ENCODE results near the gene STX11. TPM values are rescaled to one million over a fixed set of nuclear protein-coding genes. Genes with fewer than 3 reads are reported as not detected.

Gene STX11
- total and polyA plus RNA-seq, 2 of the 13 experiments (the other 11 are each of a cell fraction or from before 2014, with no cell fraction given) = 0.03 TPM; not detected in 1

GRCh38 chr6:144215932-144216667, 65.8 kb downstream of the STX11 start (continued):
- TF ChIP-seq CHCHD3 (CRISPR knock-in tag; IDR thresholded peaks at IDR 0.05) = no peak
- peak; percentile 73; the same call in 1 of the 2 replicates for TF ChIP-seq KLF11 (CRISPR knock-in tag; IDR thresholded peaks at IDR 0.05)
- TF ChIP-seq, protein P1, sequence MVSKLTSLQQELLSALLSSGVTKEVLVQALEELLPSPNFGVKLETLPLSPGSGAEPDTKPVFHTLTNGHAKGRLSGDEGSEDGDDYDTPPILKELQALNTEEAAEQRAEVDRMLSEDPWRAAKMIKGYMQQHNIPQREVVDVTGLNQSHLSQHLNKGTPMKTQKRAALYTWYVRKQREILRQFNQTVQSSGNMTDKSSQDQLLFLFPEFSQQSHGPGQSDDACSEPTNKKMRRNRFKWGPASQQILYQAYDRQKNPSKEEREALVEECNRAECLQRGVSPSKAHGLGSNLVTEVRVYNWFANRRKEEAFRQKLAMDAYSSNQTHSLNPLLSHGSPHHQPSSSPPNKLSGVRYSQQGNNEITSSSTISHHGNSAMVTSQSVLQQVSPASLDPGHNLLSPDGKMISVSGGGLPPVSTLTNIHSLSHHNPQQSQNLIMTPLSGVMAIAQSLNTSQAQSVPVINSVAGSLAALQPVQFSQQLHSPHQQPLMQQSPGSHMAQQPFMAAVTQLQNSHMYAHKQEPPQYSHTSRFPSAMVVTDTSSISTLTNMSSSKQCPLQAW (CRISPR knock-in tag; IDR thresholded peaks at IDR 0.05) = peak; percentile 93
- no peak for TF ChIP-seq ATAD3A (CRISPR knock-in tag; IDR thresholded peaks at IDR 0.05)
- TF ChIP-seq FOSL2 (CRISPR knock-in tag; IDR thresholded peaks at IDR 0.05) = peak; percentile 54
- TF ChIP-seq CENPX (CRISPR knock-in tag; IDR thresholded peaks at IDR 0.05) = no peak
- TF ChIP-seq, protein P2, sequence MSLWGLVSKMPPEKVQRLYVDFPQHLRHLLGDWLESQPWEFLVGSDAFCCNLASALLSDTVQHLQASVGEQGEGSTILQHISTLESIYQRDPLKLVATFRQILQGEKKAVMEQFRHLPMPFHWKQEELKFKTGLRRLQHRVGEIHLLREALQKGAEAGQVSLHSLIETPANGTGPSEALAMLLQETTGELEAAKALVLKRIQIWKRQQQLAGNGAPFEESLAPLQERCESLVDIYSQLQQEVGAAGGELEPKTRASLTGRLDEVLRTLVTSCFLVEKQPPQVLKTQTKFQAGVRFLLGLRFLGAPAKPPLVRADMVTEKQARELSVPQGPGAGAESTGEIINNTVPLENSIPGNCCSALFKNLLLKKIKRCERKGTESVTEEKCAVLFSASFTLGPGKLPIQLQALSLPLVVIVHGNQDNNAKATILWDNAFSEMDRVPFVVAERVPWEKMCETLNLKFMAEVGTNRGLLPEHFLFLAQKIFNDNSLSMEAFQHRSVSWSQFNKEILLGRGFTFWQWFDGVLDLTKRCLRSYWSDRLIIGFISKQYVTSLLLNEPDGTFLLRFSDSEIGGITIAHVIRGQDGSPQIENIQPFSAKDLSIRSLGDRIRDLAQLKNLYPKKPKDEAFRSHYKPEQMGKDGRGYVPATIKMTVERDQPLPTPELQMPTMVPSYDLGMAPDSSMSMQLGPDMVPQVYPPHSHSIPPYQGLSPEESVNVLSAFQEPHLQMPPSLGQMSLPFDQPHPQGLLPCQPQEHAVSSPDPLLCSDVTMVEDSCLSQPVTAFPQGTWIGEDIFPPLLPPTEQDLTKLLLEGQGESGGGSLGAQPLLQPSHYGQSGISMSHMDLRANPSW (CRISPR knock-in tag; IDR thresholded peaks at IDR 0.05; ENCODE audit: borderline replicate concordance) = peak; percentile 90; the same call in 1 of the 2 replicates
- peak; percentile 62; the same call in 1 of the 2 replicates for TF ChIP-seq ZNF264 (CRISPR knock-in tag; IDR thresholded peaks at IDR 0.05)
- peak; percentile 49; the same call in 1 of the 2 replicates for TF ChIP-seq ETV5 (CRISPR knock-in tag; IDR thresholded peaks at IDR 0.05; ENCODE audit: borderline replicate concordance)
- peak; percentile 92 for TF ChIP-seq RFXAP (CRISPR knock-in tag; IDR thresholded peaks at IDR 0.05; ENCODE audit: borderline replicate concordance)
- no peak for TF ChIP-seq ZNF3 (CRISPR knock-in tag; IDR thresholded peaks at IDR 0.05)
- peak; percentile 97 for TF ChIP-seq ZNF235 (CRISPR knock-in tag; IDR thresholded peaks at IDR 0.05; ENCODE audit: borderline replicate concordance)
- TF ChIP-seq, protein P3, sequence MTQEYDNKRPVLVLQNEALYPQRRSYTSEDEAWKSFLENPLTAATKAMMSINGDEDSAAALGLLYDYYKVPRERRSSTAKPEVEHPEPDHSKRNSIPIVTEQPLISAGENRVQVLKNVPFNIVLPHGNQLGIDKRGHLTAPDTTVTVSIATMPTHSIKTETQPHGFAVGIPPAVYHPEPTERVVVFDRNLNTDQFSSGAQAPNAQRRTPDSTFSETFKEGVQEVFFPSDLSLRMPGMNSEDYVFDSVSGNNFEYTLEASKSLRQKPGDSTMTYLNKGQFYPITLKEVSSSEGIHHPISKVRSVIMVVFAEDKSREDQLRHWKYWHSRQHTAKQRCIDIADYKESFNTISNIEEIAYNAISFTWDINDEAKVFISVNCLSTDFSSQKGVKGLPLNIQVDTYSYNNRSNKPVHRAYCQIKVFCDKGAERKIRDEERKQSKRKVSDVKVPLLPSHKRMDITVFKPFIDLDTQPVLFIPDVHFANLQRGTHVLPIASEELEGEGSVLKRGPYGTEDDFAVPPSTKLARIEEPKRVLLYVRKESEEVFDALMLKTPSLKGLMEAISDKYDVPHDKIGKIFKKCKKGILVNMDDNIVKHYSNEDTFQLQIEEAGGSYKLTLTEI (CRISPR knock-in tag; conservative IDR thresholded peaks at IDR 0.05) = no peak
- peak; percentile 95; the same call in 1 of the 2 replicates for TF ChIP-seq SMAD1 (CRISPR knock-in tag; IDR thresholded peaks at IDR 0.05; ENCODE audit: borderline replicate concordance, low read depth)
- peak; percentile 85 for TF ChIP-seq ZNF20 (CRISPR knock-in tag; IDR thresholded peaks at IDR 0.05)
- 0 out of 2 replicates have a peak, but pooled peaks have one; percentile 49 for TF ChIP-seq HNRNPUL1 (IDR thresholded peaks at IDR 0.05; ENCODE audit: low read depth, low read length)
- no peak for TF ChIP-seq ZNF7 (CRISPR knock-in tag; IDR thresholded peaks at IDR 0.05)
- peak; percentile 95; the same call in 1 of the 2 replicates for TF ChIP-seq ZNF782 (CRISPR knock-in tag; IDR thresholded peaks at IDR 0.05; ENCODE audit: borderline replicate concordance)
- TF ChIP-seq, protein P4, sequence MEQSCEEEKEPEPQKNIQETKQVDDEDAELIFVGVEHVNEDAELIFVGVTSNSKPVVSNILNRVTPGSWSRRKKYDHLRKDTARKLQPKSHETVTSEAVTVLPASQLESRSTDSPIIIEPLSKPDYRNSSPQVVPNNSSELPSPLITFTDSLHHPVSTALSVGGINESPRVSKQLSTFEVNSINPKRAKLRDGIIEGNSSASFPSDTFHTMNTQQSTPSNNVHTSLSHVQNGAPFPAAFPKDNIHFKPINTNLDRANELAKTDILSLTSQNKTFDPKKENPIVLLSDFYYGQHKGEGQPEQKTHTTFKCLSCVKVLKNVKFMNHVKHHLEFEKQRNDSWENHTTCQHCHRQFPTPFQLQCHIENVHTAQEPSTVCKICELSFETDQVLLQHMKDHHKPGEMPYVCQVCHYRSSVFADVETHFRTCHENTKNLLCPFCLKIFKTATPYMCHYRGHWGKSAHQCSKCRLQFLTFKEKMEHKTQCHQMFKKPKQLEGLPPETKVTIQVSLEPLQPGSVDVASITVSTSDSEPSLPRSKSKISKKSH (CRISPR knock-in tag; IDR thresholded peaks at IDR 0.05; ENCODE audit: borderline replicate concordance) = peak; percentile 75; the same call in 1 of the 2 replicates
- peak; percentile 94; the same call in 1 of the 2 replicates for TF ChIP-seq ZNF275 (CRISPR knock-in tag; IDR thresholded peaks at IDR 0.05; ENCODE audit: borderline replicate concordance)

Measured in HepG2 (cell line).